Mesendoderm (in vitro differentiated cells): ENCODE measurements around the gene PEX11G.

Source experiments
- DNase-seq: peaks from one replicate; pipeline ENCODE4 v3.0.0; 2013
- H2AK5ac ChIP-seq: 2 replicates; pipeline ENCODE4 v1.6.1; 2013; ENCODE audit warnings: low read length, inconsistent platforms
- H2BK120ac ChIP-seq: 2 replicates; pipeline ENCODE4 v1.6.1; 2013; ENCODE audit warnings: low read depth, mild to moderate bottlenecking, low read length, moderate library complexity, mixed read lengths
- H2BK15ac ChIP-seq: replicated peaks from 2 replicates; pipeline ENCODE4 v1.6.1; 2013; ENCODE audit warnings: low read depth, mild to moderate bottlenecking, moderate library complexity
- H2BK5ac ChIP-seq: 2 replicates; pipeline ENCODE4 v1.6.1; 2013; ENCODE audit warnings: low read length, inconsistent platforms
- H3K18ac ChIP-seq: 2 replicates; pipeline ENCODE4 v1.6.1; 2013; ENCODE audit warnings: mild to moderate bottlenecking, low read length, mixed read lengths
- H3K23ac ChIP-seq: one replicate; pipeline ENCODE4 v1.6.1; 2013; ENCODE audit warnings: low read length
- H3K27ac ChIP-seq: 2 replicates; pipeline ENCODE4 v1.5.1; 2013; ENCODE audit warnings: low read depth, mild to moderate bottlenecking, inconsistent platforms, low read length, moderate library complexity
- H3K27me3 ChIP-seq: 2 replicates; pipeline ENCODE4 v1.6.1; 2013; ENCODE audit warnings: low read length, control low read depth, mild to moderate bottlenecking, inconsistent platforms; ENCODE audit not compliant: insufficient read depth, poor library complexity
- H3K36me3 ChIP-seq: 2 replicates; pipeline ENCODE4 v1.6.1; 2013; ENCODE audit warnings: low read length, inconsistent platforms; ENCODE audit not compliant: control insufficient read depth, insufficient read depth
- H3K4ac ChIP-seq: one replicate; pipeline ENCODE4 v1.6.1; 2013; ENCODE audit warnings: low read depth, mild to moderate bottlenecking, low read length, moderate library complexity
- H3K4me1 ChIP-seq: 2 replicates; pipeline ENCODE4 v1.6.1; 2013; ENCODE audit warnings: low read depth, low read length, inconsistent platforms; ENCODE audit not compliant: control insufficient read depth
- H3K4me2 ChIP-seq: 2 replicates; pipeline ENCODE4 v1.6.1; 2013; ENCODE audit warnings: low read length
- H3K4me3 ChIP-seq: 2 replicates; pipeline ENCODE4 v1.5.1; 2013; ENCODE audit warnings: mild to moderate bottlenecking, low read length
- H3K56ac ChIP-seq: one replicate; pipeline ENCODE4 v1.6.1; 2013; ENCODE audit warnings: low read length
- H3K79me1 ChIP-seq: 2 replicates; pipeline ENCODE4 v1.6.1; 2013; ENCODE audit warnings: low read length, inconsistent platforms
- H3K79me2 ChIP-seq: 2 replicates; pipeline ENCODE4 v1.6.1; 2013; ENCODE audit warnings: mild to moderate bottlenecking, low read length; ENCODE audit not compliant: control insufficient read depth, insufficient read depth
- H3K9ac ChIP-seq: 2 replicates; pipeline ENCODE4 v1.6.1; 2013; ENCODE audit warnings: low read length, inconsistent platforms
- H4K5ac ChIP-seq: one replicate; pipeline ENCODE4 v1.6.1; 2013; ENCODE audit warnings: low read length
- H4K8ac ChIP-seq: one replicate; pipeline ENCODE4 v1.6.1; 2013; ENCODE audit warnings: low read depth, mild to moderate bottlenecking, control low read depth, low read length, moderate library complexity
- WGBS: extraction: QIAGEN DNeasy Blood & Tissue Kit; methylation state at CpG from one replicate; pipeline ENCODE4 v1.1.7; 2013; ENCODE audit warnings: low lambda C conversion rate, missing lambda C conversion rate; ENCODE audit not compliant: insufficient coverage; ENCODE audit errors: extremely low coverage; 5-methylcytosine and 5-hydroxymethylcytosine counted together

PEX11G gene

GRCh38 chr19:7516333-7516732 lies 27.5 kb upstream of the PEX11G start:
- H3K79me2 ChIP-seq = no peaks in the 10 kb centered on the region
- peak overlapping the region; percentile 83 for H3K4ac ChIP-seq
- no peak overlapping the region for H2BK15ac ChIP-seq
- H3K4me2 ChIP-seq = peak overlapping the region; percentile 38
- WGBS = no CpG with 5 or more reads among the region's 28 CpGs
- H3K23ac ChIP-seq = no peak overlapping the region
- H3K27ac ChIP-seq = no peak overlapping the region
- peak overlapping the region; percentile 46 for H2BK120ac ChIP-seq
- no peak for DNase-seq
- H3K4me3 ChIP-seq = peak overlapping the region; percentile 6
- peak overlapping the region; percentile 79 for H3K9ac ChIP-seq
- no peaks in the 10 kb centered on the region for H3K36me3 ChIP-seq
- H3K79me1 ChIP-seq = peaks cover 3% of the 10 kb centered on the region
- H3K56ac ChIP-seq = peak overlapping the region; percentile 75
- H3K18ac ChIP-seq = peak overlapping the region; percentile 98
- peak overlapping the region; percentile 96 for H4K8ac ChIP-seq
- no peak overlapping the region for H4K5ac ChIP-seq
- no peak overlapping the region for H2AK5ac ChIP-seq
- peaks cover 3% of the 10 kb centered on the region for H3K4me1 ChIP-seq
- no peaks in the 10 kb centered on the region for H3K27me3 ChIP-seq
- H2BK5ac ChIP-seq = no peak overlapping the region

GRCh38 chr19:7515645-7516151 lies 26.9 kb upstream of the PEX11G start, which contains the start of gene ZNF358:
Gene ZNF358, plus strand, starts transcription at chr19:7516103. Its CDS starts 3,140 bp downstream, at chr19:7519243.
- peak within 1 kb of the TSS; percentile 98 for H3K18ac ChIP-seq
- peak within 1 kb of the TSS; percentile 1 for H2BK5ac ChIP-seq
- peak within 1 kb of the TSS; percentile 89 for H3K23ac ChIP-seq
- peak within 1 kb of the TSS; percentile 46 for H2BK120ac ChIP-seq
- H3K36me3 ChIP-seq = no peaks in the 10 kb centered on the region
- peak within 1 kb of the TSS; percentile 6 for H3K4me3 ChIP-seq
- H4K5ac ChIP-seq = peak within 1 kb of the TSS; percentile 95
- no peak within 1 kb of the TSS for H2BK15ac ChIP-seq
- no peaks in the 10 kb centered on the region for H3K79me2 ChIP-seq
- H3K4ac ChIP-seq = peak within 1 kb of the TSS; percentile 83
- H3K79me1 ChIP-seq = peaks cover 3% of the 10 kb centered on the region
- peak within 1 kb of the TSS; percentile 79 for H3K9ac ChIP-seq
- peak within 1 kb of the TSS; percentile 38 for H3K4me2 ChIP-seq
- DNase-seq = peak; percentile 86
- no peak within 1 kb of the TSS for H3K27ac ChIP-seq
- no CpG with 5 or more reads among the region's 33 CpGs for WGBS
- H4K8ac ChIP-seq = peak within 1 kb of the TSS; percentile 96
- H3K27me3 ChIP-seq = no peaks in the 10 kb centered on the region
- H2AK5ac ChIP-seq = peak within 1 kb of the TSS; percentile 2
- peak within 1 kb of the TSS; percentile 75 for H3K56ac ChIP-seq
- H3K4me1 ChIP-seq = peaks cover 3% of the 10 kb centered on the region

- no peak overlapping the region for H2BK120ac ChIP-seq
- no peak for DNase-seq
- H4K5ac ChIP-seq = peak overlapping the region; percentile 9
- peaks cover 3% of the 10 kb centered on the region for H3K4me1 ChIP-seq
- peaks cover 3% of the 10 kb centered on the region for H3K79me1 ChIP-seq
- no peaks in the 10 kb centered on the region for H3K79me2 ChIP-seq
- H3K9ac ChIP-seq = peak overlapping the region; percentile 79
- H4K8ac ChIP-seq = peak overlapping the region; percentile 78
- no peak overlapping the region for H2BK15ac ChIP-seq
- H3K4me3 ChIP-seq = no peak overlapping the region
- peak overlapping the region; percentile 71 for H3K4ac ChIP-seq
- H3K4me2 ChIP-seq = no peak overlapping the region
- H3K23ac ChIP-seq = peak overlapping the region; percentile 89
- H2AK5ac ChIP-seq = peak overlapping the region; percentile 2
- H3K27me3 ChIP-seq = no peaks in the 10 kb centered on the region
- WGBS = no CpG with 5 or more reads among the region's 13 CpGs
- H3K56ac ChIP-seq = peak overlapping the region; percentile 34
- no peak overlapping the region for H3K27ac ChIP-seq
- H3K18ac ChIP-seq = peak overlapping the region; percentile 29
- no peaks in the 10 kb centered on the region for H3K36me3 ChIP-seq
- H2BK5ac ChIP-seq = no peak overlapping the region
These were observed 26.3 kb upstream of the PEX11G start for GRCh38 chr19:7515110-7515644.

- no peak overlapping the region for H3K27ac ChIP-seq
- H3K27me3 ChIP-seq = no peaks in the 10 kb centered on the region
- H3K9ac ChIP-seq = no peak overlapping the region
- H4K5ac ChIP-seq = no peak overlapping the region
- DNase-seq = peak; percentile 59
- H2AK5ac ChIP-seq = no peak overlapping the region
- peaks cover 3% of the 10 kb centered on the region for H3K79me1 ChIP-seq
- no peak overlapping the region for H2BK5ac ChIP-seq
- no peak overlapping the region for H3K18ac ChIP-seq
- no CpG with 5 or more reads among the region's 5 CpGs for WGBS
- no peak overlapping the region for H3K4ac ChIP-seq
- H3K36me3 ChIP-seq = no peaks in the 10 kb centered on the region
- H3K79me2 ChIP-seq = no peaks in the 10 kb centered on the region
- no peak overlapping the region for H3K4me3 ChIP-seq
- peak overlapping the region; percentile 15 for H3K56ac ChIP-seq
- H4K8ac ChIP-seq = no peak overlapping the region
- H3K4me2 ChIP-seq = no peak overlapping the region
- peaks cover 3% of the 10 kb centered on the region for H3K4me1 ChIP-seq
- no peak overlapping the region for H2BK15ac ChIP-seq
- H2BK120ac ChIP-seq = no peak overlapping the region
- no peak overlapping the region for H3K23ac ChIP-seq
These were observed 25.2 kb upstream of the PEX11G start for GRCh38 chr19:7513809-7514642.

- H3K79me1 ChIP-seq = peaks cover 3% of the 10 kb centered on the region
- no peak overlapping the region for H3K4me3 ChIP-seq
- no peaks in the 10 kb centered on the region for H3K36me3 ChIP-seq
- no CpG with 5 or more reads among the region's 6 CpGs for WGBS
- no peaks in the 10 kb centered on the region for H3K27me3 ChIP-seq
- H2BK5ac ChIP-seq = no peak overlapping the region
- no peak overlapping the region for H2BK120ac ChIP-seq
- no peak overlapping the region for H3K23ac ChIP-seq
- no peak overlapping the region for H3K4ac ChIP-seq
- H3K9ac ChIP-seq = no peak overlapping the region
- no peak overlapping the region for H2BK15ac ChIP-seq
- no peak overlapping the region for H3K18ac ChIP-seq
- peak; percentile 85 for DNase-seq
- no peak overlapping the region for H4K5ac ChIP-seq
- H3K27ac ChIP-seq = no peak overlapping the region
- H4K8ac ChIP-seq = no peak overlapping the region
- H3K79me2 ChIP-seq = no peaks in the 10 kb centered on the region
- no peak overlapping the region for H2AK5ac ChIP-seq
- peaks cover 3% of the 10 kb centered on the region for H3K4me1 ChIP-seq
- H3K4me2 ChIP-seq = no peak overlapping the region
- H3K56ac ChIP-seq = peak overlapping the region; percentile 15
These were observed 23.6 kb upstream of the PEX11G start for GRCh38 chr19:7512400-7512851.
